HepG2 (cell line): ENCODE data around the gene PHF23. TPM values are rescaled to one million over a fixed set of nuclear protein-coding genes. Genes with fewer than 3 reads are reported as not detected.

Experiments
- ATAC-seq: fragments of 200-7000 bp; cut with Tn5 transposase; 3 replicates; pipeline ENCODE4 v1.9.1; 2020; ENCODE audit warnings: mild to moderate bottlenecking, moderate library complexity
- BruUV-seq: library from RNA; stranded (reverse); fragments of 400-500 nt; replicated peaks from 2 replicates; lab custom pipeline; 2021; lab: Mats Ljungman, UMichigan
- CTCF ChIA-PET: fragments of 300-600 bp; formaldehyde crosslinking; extraction: SDS; loops from one replicate; lab custom pipeline; 2021; ENCODE audit warnings: low total read pairs, inconsistent platforms, low intra/inter-chr PET ratio; lab: Yijun Ruan, JAX
- POLR2A ChIA-PET: fragments of 350-600 bp; sonication (Branson Sonifier 250); formaldehyde crosslinking; loops from one replicate; lab custom pipeline; 2020; ENCODE audit warnings: antibody characterized with exemption, inconsistent platforms; lab: Yijun Ruan, JAX
- DNase-seq: peaks from one replicate; pipeline ENCODE4 v3.0.0-alpha.2; 2015; ENCODE audit warnings: low spot score
- FAIRE-seq: peaks from 3 replicates; lab custom pipeline; 2011; peaks lifted over from hg19 to GRCh38; lab: Jason Lieb, UNC
- H2AFZ ChIP-seq: one replicate; pipeline ENCODE4 v1.6.1; 2011; ENCODE audit warnings: low read length, inconsistent platforms
- H3K27ac ChIP-seq: fragments of 300-600 bp; 3 replicates; pipeline ENCODE4 v1.8.0; 2011; ENCODE audit warnings: mixed run types, mild to moderate bottlenecking, mixed read lengths, low read length, inconsistent platforms; ENCODE audit not compliant: insufficient read depth; ENCODE audit errors: extremely low read length
- H3K27me3 ChIP-seq, 2 experiments: fragments of 200-600 bp in 1 of 2; 2 replicates in 1 of 2; 3 replicates in 1 of 2; pipeline versions ENCODE4 v1.6.0 to v1.8.0; 2011; ENCODE audit warnings: low read length in 2 of 2, mild to moderate bottlenecking in 2 of 2, moderate library complexity in 2 of 2, inconsistent platforms in 1 of 2; ENCODE audit not compliant: insufficient read depth in 2 of 2, control insufficient read depth in 1 of 2
- H3K36me3 ChIP-seq, 2 experiments: fragments of 200-600 bp in 1 of 2; replicated peaks in 1 of 2; 2 replicates in 1 of 2; 3 replicates in 1 of 2; pipeline versions ENCODE4 v1.5.1 to v1.8.0; 2011; ENCODE audit warnings: low read length in 2 of 2, inconsistent platforms in 1 of 2; ENCODE audit not compliant: insufficient read depth in 2 of 2, control insufficient read depth in 1 of 2
- H3K4me1 ChIP-seq: 2 replicates; pipeline ENCODE4 v1.5.1; 2012; ENCODE audit warnings: low read length, inconsistent platforms; ENCODE audit not compliant: insufficient read depth
- H3K4me2 ChIP-seq: 2 replicates; pipeline ENCODE4 v1.6.0; 2011; ENCODE audit warnings: low read depth, low read length, inconsistent platforms
- H3K4me3 ChIP-seq, 3 experiments: fragments of 200-600 bp in 1 of 3; sonication (generic), shearing (Covaris generic) in 1 of 3; replicated peaks in 1 of 3; 2 replicates each; pipeline ENCODE4 v1.5.1; 2011 to 2016; ENCODE audit warnings: low read length in 3 of 3, inconsistent platforms in 2 of 3, low read depth in 2 of 3, mild to moderate bottlenecking in 2 of 3, control low read depth in 1 of 3, mixed read lengths in 1 of 3; ENCODE audit not compliant: insufficient read depth in 1 of 3
- H3K79me2 ChIP-seq: one replicate; pipeline ENCODE4 v1.6.1; 2011; ENCODE audit warnings: low read length, inconsistent platforms; ENCODE audit not compliant: insufficient read depth
- H3K9ac ChIP-seq: 2 replicates; pipeline ENCODE4 v1.6.0; 2011; ENCODE audit warnings: mild to moderate bottlenecking, low read depth, low read length, inconsistent platforms; ENCODE audit not compliant: insufficient read depth
- H3K9me3 ChIP-seq: 2 replicates; pipeline ENCODE4 v1.5.1; 2012; ENCODE audit warnings: mild to moderate bottlenecking, low read length
- H4K20me1 ChIP-seq: 2 replicates; pipeline ENCODE4 v1.6.0; 2011; ENCODE audit warnings: inconsistent platforms, mild to moderate bottlenecking, low read length, moderate library complexity; ENCODE audit not compliant: insufficient read depth
- BRCA1 ChIP-seq: sonication (generic); formaldehyde crosslinking; IDR thresholded peaks from 2 replicates; pipeline ENCODE4 v1.4.0; 2020; ENCODE audit warnings: missing genetic modification reagents
- CREBL2 ChIP-seq: sonication (generic); formaldehyde crosslinking; IDR thresholded peaks from 2 replicates; pipeline ENCODE4 v1.8.1; 2023; ENCODE audit warnings: missing genetic modification reagents, mild to moderate bottlenecking, borderline replicate concordance
- DNMT3B ChIP-seq: conservative IDR thresholded peaks from 2 replicates; pipeline ENCODE4 v1.6.1; 2016; ENCODE audit warnings: missing biosample characterization, control low read depth
- FOSL2 ChIP-seq: sonication (generic); formaldehyde crosslinking; IDR thresholded peaks from 2 replicates; pipeline ENCODE4 v1.4.0; 2020; ENCODE audit warnings: missing genetic modification reagents
- LCORL ChIP-seq, 2 experiments: fragments of 450-650 bp in 1 of 2; sonication (generic) in 1 of 2; formaldehyde crosslinking in 1 of 2; IDR thresholded peaks; 2 replicates each; pipeline versions ENCODE4 v1.5.0 to v1.6.1; 2017 to 2020; ENCODE audit warnings: antibody characterized with exemption in 1 of 2, missing genetic modification reagents in 1 of 2
- MTA3 ChIP-seq: sonication (generic); formaldehyde crosslinking; IDR thresholded peaks from 2 replicates; pipeline ENCODE4 v1.4.0; 2020; ENCODE audit warnings: missing genetic modification reagents
- NFATC3 ChIP-seq: sonication (generic); formaldehyde crosslinking; IDR thresholded peaks from 2 replicates; pipeline ENCODE4 v1.5.1; 2020; ENCODE audit warnings: mild to moderate bottlenecking, missing genetic modification reagents
- RFX1 ChIP-seq: fragments of 450-650 bp; IDR thresholded peaks from 2 replicates; pipeline ENCODE4 v1.6.1; 2017
- SCMH1 ChIP-seq: sonication (generic); formaldehyde crosslinking; IDR thresholded peaks from 2 replicates; pipeline ENCODE4 v1.9.0; 2021; ENCODE audit warnings: missing genetic modification reagents, mild to moderate bottlenecking, borderline replicate concordance
- ZNF512 ChIP-seq: sonication (generic); formaldehyde crosslinking; IDR thresholded peaks from 2 replicates; pipeline ENCODE4 v1.4.0; 2020; ENCODE audit warnings: mild to moderate bottlenecking, missing genetic modification reagents
- ZNF800 ChIP-seq: sonication (generic); formaldehyde crosslinking; IDR thresholded peaks from 2 replicates; pipeline ENCODE4 v1.4.0; 2020; ENCODE audit warnings: missing genetic modification reagents
- WGBS: methylation state at CpG from one replicate; pipeline ENCODE4 v1.1.6; 2017; ENCODE audit warnings: low lambda C conversion rate; 5-methylcytosine and 5-hydroxymethylcytosine counted together
- in situ Hi-C: cut with HindIII; loops from 2 replicates; pipeline ENCODE4 v1.10.0; 2017; ENCODE audit warnings: low pct_unique_long_range_greater_than_20kb; ENCODE audit not compliant: extremely low pct_ligation_motif_present
- intact Hi-C: fragments of 100-400 bp; cut with micrococcal nuclease; formaldehyde crosslinking; loops from one replicate; pipeline ENCODE4 v1.10.0; 2022; ENCODE audit not compliant: unreplicated experiment
- polyA plus RNA-seq, 8 experiments: library from polyadenylated mRNA; depleted of rRNA in 3 of 8; stranded (reverse) in 7 of 8; unstranded in 1 of 8; fragments of >200 nt; fragmentation: Illumina TruSeq in 4 of 8; extraction: Trizol in 4 of 8; gene quantifications; 2 replicates each; pipeline versions ENCODE4 v1.2.1 to v1.2.3, GENCODE V29; 2011 to 2016; ENCODE audit warnings: low read depth in 4 of 8, missing spikeins in 1 of 8, mixed read lengths in 1 of 8; ENCODE audit not compliant: insufficient read depth in 1 of 8
- total RNA-seq, 5 experiments: library from RNA; depleted of rRNA; stranded (reverse); fragments of >200 nt; fragmentation: Illumina TruSeq; extraction: Trizol; gene quantifications; 2 replicates each; pipeline ENCODE4 v1.2.3, GENCODE V29; 2016; ENCODE audit warnings: low read depth in 1 of 5

Gene PHF23
- total and polyA plus RNA-seq, 2 of the 13 experiments (the other 11 are each of a cell fraction or from before 2014, with no cell fraction given), result 27.6 to 33.2 TPM

GRCh38 chr17:7205561-7205960, 33.7 kb downstream of the PHF23 start (continued):
- no peak for TF ChIP-seq ZNF800
- TF ChIP-seq SCMH1 (CRISPR knock-in tag), result no peak
- TF ChIP-seq DNMT3B (CRISPR knock-in tag), result no peak
- TF ChIP-seq FOSL2 (CRISPR knock-in tag), result no peak
- TF ChIP-seq LCORL (IDR thresholded peaks at IDR 0.05), result no peak
- no peak for TF ChIP-seq LCORL (CRISPR knock-in tag; IDR thresholded peaks at IDR 0.05)
- no peak for TF ChIP-seq ZNF512
- no peak for TF ChIP-seq NFATC3 (CRISPR knock-in tag)
- TF ChIP-seq MTA3 (CRISPR knock-in tag), result no peak
- TF ChIP-seq BRCA1 (CRISPR knock-in tag), result no peak

- no peaks in the 10 kb centered on the region for H3K4me1 ChIP-seq
- intact Hi-C loops, result no loop called here
- H3K9me3 ChIP-seq, result no peaks in the 10 kb centered on the region
- H4K20me1 ChIP-seq, result no peaks in the 10 kb centered on the region
- peaks cover 0 to 9% of the 10 kb centered on the region in 2 experiments; a peak in 2 of 5 replicates for H3K27me3 ChIP-seq
- no peak for FAIRE-seq
- H2AFZ ChIP-seq, result no peak overlapping the region
- H3K4me3 ChIP-seq, result no peak overlapping the region
- no peak for DNase-seq
- ATAC-seq, result no peak
- H3K4me2 ChIP-seq, result no peak overlapping the region
- 70% methylated on average over 28 of the region's 34 CpGs for WGBS
- no peak overlapping the region for H3K9ac ChIP-seq
- H3K36me3 ChIP-seq, result no peaks in the 10 kb centered on the region
- CTCF ChIA-PET, result no interaction called here
- TF ChIP-seq RFX1, result 0 out of 2 replicates have a peak, but pooled peaks have one; percentile 37
- TF ChIP-seq CREBL2 (CRISPR knock-in tag), result no peak
- no peaks in the 10 kb centered on the region for H3K79me2 ChIP-seq
- no TSS peak for BruUV-seq
- H3K27ac ChIP-seq, result no peak overlapping the region
- in situ Hi-C loops, result no loop called here
- POLR2A ChIA-PET, result no interaction called here
Observed at GRCh38 chr17:7204828-7205461, 34.3 kb downstream of the PHF23 start.
